Psoas muscle (tissue), 8 donors: ENCODE measurements around the gene BFSP2. TPM values are rescaled to one million over a fixed set of nuclear protein-coding genes. Genes with fewer than 3 reads are reported as not detected.

Source experiments
- ATAC-seq, 4 donors: fragments of 200-7000 bp; cut with Tn5 transposase; one replicate each; pipeline ENCODE4 v1.9.1; 2020; ENCODE audit warnings: moderate library complexity in 3 of 4, mild to moderate bottlenecking in 2 of 4
- DNase-seq, 2 donors: peaks; one replicate each; pipeline ENCODE4 v3.0.0-alpha.2; 2020
- H3K27ac ChIP-seq: fragments of 200-600 bp; one replicate; pipeline ENCODE4 v1.8.0; 2022
- H3K27me3 ChIP-seq, 3 donors: fragments of 200-600 bp in 1 of 3; one replicate each; pipeline versions ENCODE4 v1.6.1 to v1.8.0; 2013 to 2022; ENCODE audit warnings: low read length in 2 of 3, mild to moderate bottlenecking in 2 of 3, moderate library complexity in 1 of 3; ENCODE audit not compliant: insufficient read depth in 3 of 3
- H3K36me3 ChIP-seq, 2 donors: fragments of 200-600 bp in 1 of 2; one replicate each; pipeline versions ENCODE4 v1.6.1 to v1.8.0; 2013 to 2022; ENCODE audit warnings: low read depth in 1 of 2, mild to moderate bottlenecking in 1 of 2, moderate library complexity in 1 of 2; ENCODE audit not compliant: insufficient read depth in 1 of 2
- H3K4me1 ChIP-seq: fragments of 200-600 bp; one replicate; pipeline ENCODE4 v1.8.0; 2022
- H3K4me3 ChIP-seq: fragments of 200-600 bp; one replicate; pipeline ENCODE4 v1.8.0; 2022; ENCODE audit warnings: mild to moderate bottlenecking
- H3K9me3 ChIP-seq: fragments of 200-600 bp; one replicate; pipeline ENCODE4 v1.8.0; 2022
- CTCF ChIP-seq: fragments of 200-600 bp; IDR thresholded peaks from one replicate; pipeline ENCODE4 v1.8.0; 2022; ENCODE audit warnings: antibody characterized with exemption
- WGBS, 3 donors: extraction: QIAGEN DNeasy Blood & Tissue Kit; methylation state at CpG; one replicate each; pipeline versions ENCODE4 v1.1.6 to v1.1.7; 2013; 5-methylcytosine and 5-hydroxymethylcytosine counted together
- intact Hi-C, 2 donors: fragments of 100-400 bp; cut with DNase I; formaldehyde crosslinking; loops; one replicate each; pipeline versions ENCODE4 v1.11.0 to v1.14.2; 2022
- polyA plus RNA-seq, 3 donors: library from polyadenylated mRNA; stranded (reverse); fragments of 200-250 nt; gene quantifications; one replicate each; pipeline ENCODE4 v1.2.3, GENCODE V29; 2013
- total RNA-seq, 4 donors: library from RNA; stranded (reverse); fragmentation: NEBNext Ultra II Directional in 2 of 4; extraction: Animal tissue kit (Norgen Biotek cat#: 25700) in 2 of 4; gene quantifications; one replicate each; pipeline versions ENCODE4 v1.2.1 to v1.2.4, GENCODE V29; 2021 to 2023
- donor health status: healthy with polysubstance abuse.
- donor health status: DM: no; HTN: no; CAD: no; lungs with moderate emphysema.
- donor health status: Bipolar disorder and iron deficiency.
- donor health status: healthy.
- donor health status: DM: yes; HTN: yes; CAD: no.
- donor health status: DM: no; HTN: no; CAD: no.
- donor health status: DM: no; HTN: no; CAD: no.
- donor health status: DM: yes; HTN: yes; CAD: no.

Gene BFSP2
- total and polyA plus RNA-seq, 7 donors = not detected

GRCh38 chr3:133426721-133427120 is 26.9 kb downstream of the BFSP2 start:
- no peak for DNase-seq
- Histone ChIP-seq H3K27me3 (no peaks in the 10 kb centered on the region), H3K36me3 (no peaks in the 10 kb centered on the region), H3K27ac (no peak overlapping the region), H3K9me3 (no peaks in the 10 kb centered on the region), H3K4me1 (no peaks in the 10 kb centered on the region), H3K4me3 (no peak overlapping the region)
- 70 to 76% (median 75%) methylated on average over 2 of the region's 2 CpGs for WGBS, 3 donors
- TF ChIP-seq CTCF = no peak
- intact Hi-C loops = no loop called here
- ATAC-seq = no peak

DNA sequence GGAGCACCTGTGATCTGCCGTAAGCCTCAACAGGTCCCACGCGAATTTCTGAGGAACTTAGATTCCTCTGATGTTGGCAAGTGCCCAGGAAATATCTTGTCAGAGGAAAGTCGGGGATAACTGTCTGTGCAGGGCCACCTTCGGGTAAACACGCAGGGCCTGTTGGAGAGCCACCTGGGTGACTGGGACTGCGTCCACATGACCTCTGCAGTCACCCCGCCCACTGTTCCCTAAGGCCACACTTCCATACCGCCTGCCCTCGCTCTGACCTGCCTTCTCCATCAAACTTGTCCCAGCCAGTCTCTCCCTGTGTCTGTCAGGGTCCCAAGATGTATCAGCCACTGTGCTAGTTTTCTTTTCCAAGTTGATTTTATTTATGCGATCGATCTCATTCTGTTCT is 28.7 kb downstream of the BFSP2 start:
- intact Hi-C loops = no loop called here
- ATAC-seq (no peak), DNase-seq (no peak)
- Histone ChIP-seq H3K27me3 (no peaks in the 10 kb centered on the region), H3K4me3 (no peak overlapping the region), H3K9me3 (no peaks in the 10 kb centered on the region), H3K36me3 (no peaks in the 10 kb centered on the region), H3K4me1 (no peaks in the 10 kb centered on the region), H3K27ac (no peak overlapping the region)
- no peak for TF ChIP-seq CTCF
- WGBS, 3 donors = 61 to 65% (median 64%) methylated on average over 12 of the region's 12 CpGs

DNA sequence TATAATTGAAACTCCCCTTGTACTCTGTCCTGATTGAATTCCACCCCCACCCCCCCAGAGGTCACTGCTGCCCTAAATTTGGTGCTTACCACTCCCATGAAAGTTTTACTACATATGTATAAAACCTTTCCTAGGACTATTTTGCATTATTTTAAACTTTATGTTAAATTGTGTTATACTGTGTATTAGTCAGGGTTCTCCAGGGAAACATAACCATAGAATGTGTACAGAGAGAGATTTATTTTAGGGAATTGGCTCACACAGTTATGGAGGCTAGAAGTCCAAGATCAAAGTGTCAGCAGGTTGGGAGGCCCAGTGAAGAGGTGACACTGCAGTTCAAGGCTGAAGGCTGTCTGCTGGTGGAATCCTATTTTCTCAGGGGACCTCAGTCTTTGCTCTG is 29.2 kb downstream of the BFSP2 start:
- intact Hi-C loops = no loop called here
- no peaks in the 10 kb centered on the region for H3K36me3 ChIP-seq
- H3K4me1 ChIP-seq = no peaks in the 10 kb centered on the region
- DNase-seq (no peak), ATAC-seq (no peak)
- no peak for TF ChIP-seq CTCF
- H3K9me3 ChIP-seq = no peaks in the 10 kb centered on the region
- no peaks in the 10 kb centered on the region for H3K27me3 ChIP-seq
- H3K4me3 ChIP-seq = no peak overlapping the region
- no peak overlapping the region for H3K27ac ChIP-seq

- 94 to 98% (median 96%) methylated on average over 2 of the region's 2 CpGs for WGBS, 3 donors
- DNase-seq (no peak), ATAC-seq (no peak)
- H3K9me3 ChIP-seq = no peaks in the 10 kb centered on the region
- H3K4me3 ChIP-seq = no peak overlapping the region
- H3K36me3 ChIP-seq = no peaks in the 10 kb centered on the region
- no peaks in the 10 kb centered on the region for H3K27me3 ChIP-seq
- TF ChIP-seq CTCF = no peak
- no peak overlapping the region for H3K27ac ChIP-seq
- intact Hi-C loops = no loop called here
- H3K4me1 ChIP-seq = peaks cover 7% of the 10 kb centered on the region
Measured at GRCh38 chr3:133439563-133439962, 39.7 kb downstream of the BFSP2 start.

DNA sequence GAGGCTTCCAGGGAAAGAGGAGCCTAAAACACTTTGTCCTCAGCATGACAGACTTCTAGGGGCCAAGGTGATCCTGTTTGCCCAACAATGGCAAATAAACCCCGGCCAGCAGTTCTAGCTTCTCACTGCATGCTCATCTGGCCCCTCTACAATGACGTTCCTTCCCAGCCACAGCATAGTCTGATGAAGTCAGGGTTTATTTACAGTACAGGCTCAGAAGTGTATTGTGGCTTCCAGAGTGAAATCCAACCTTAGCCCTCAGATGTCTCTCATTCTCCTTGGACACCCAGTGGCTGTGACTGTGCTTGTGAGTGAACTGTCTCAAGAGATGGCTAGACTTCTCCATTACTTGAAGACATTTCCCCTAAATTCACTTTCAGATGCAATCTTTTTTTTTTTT is 40.8 kb downstream of the BFSP2 start:
- DNase-seq (no peak), ATAC-seq (peak; percentile 96 to 99 (median 98))
- WGBS, 3 donors = 19 to 40% (median 29%) methylated on average over 2 of the region's 2 CpGs
- TF ChIP-seq CTCF = no peak
- Histone ChIP-seq H3K9me3 (no peaks in the 10 kb centered on the region), H3K4me1 (peaks cover 7% of the 10 kb centered on the region), H3K27me3 (no peaks in the 10 kb centered on the region), H3K27ac (peak overlapping the region; percentile 81), H3K36me3 (no peaks in the 10 kb centered on the region), H3K4me3 (no peak overlapping the region)
- intact Hi-C loops = no loop called here
